ENCODE measurements around the gene RAD51AP1. TPM values are rescaled to one million over a fixed set of nuclear protein-coding genes. Genes with fewer than 3 reads are reported as not detected.

RAD51AP1 gene
- total and polyA plus RNA-seq, 7 experiments from 2014 or later: 0.13 to 37.6 (median 1.2) TPM

GRCh38 chr12:4580281-4580688, 41.6 kb downstream of the RAD51AP1 start:
- peaks cover 4 to 18% (median 10%) of the 10 kb centered on the region in 5 donors for H3K27me3 Mint-ChIP-seq
- DNase-seq (no peak), ATAC-seq (no peak)
- no peaks in the 10 kb centered on the region for H3K9me3 ChIP-seq (ENCODE audit: control insufficient read depth in 2 of 3, low read length in 3 of 3)
- no peak overlapping the region for H3K4me3 Mint-ChIP-seq
- no peaks in the 10 kb centered on the region for H3K27me3 ChIP-seq (ENCODE audit: control insufficient read depth in 2 of 2, insufficient read depth in 2 of 2, low read length in 2 of 2)
- no peaks in the 10 kb centered on the region for H3K36me3 Mint-ChIP-seq
- intact Hi-C loops (cut with micrococcal nuclease): no loop called here
- CTCF ChIA-PET: interaction anchor here (0.9 to 1.4 kb wide), 2 partner anchors 178 to 179 kb away, joined by 3 read pairs; no protein-coding TSS in a partner anchor
- H3K36me3 ChIP-seq (ENCODE audit: control insufficient read depth in 2 of 3, insufficient read depth in 3 of 3, low read length in 3 of 3): no peaks in the 10 kb centered on the region
- H3K27ac Mint-ChIP-seq: no peak overlapping the region
- no peak overlapping the region for H3K27ac ChIP-seq (ENCODE audit: low read depth, low read length)
- H3K9me3 Mint-ChIP-seq: no peaks in the 10 kb centered on the region
- POLR2A ChIA-PET: no interaction called here
- no peaks in the 10 kb centered on the region for H3K4me1 ChIP-seq (ENCODE audit: control insufficient read depth in 2 of 2, insufficient read depth in 2 of 2, low read length in 2 of 2)
- no peaks in the 10 kb centered on the region for H3K4me1 Mint-ChIP-seq
- no peak overlapping the region for H3K4me3 ChIP-seq (ENCODE audit: low read length)

GRCh38 chr12:4584281-4584680, 45.6 kb downstream of the RAD51AP1 start:
- peaks cover 2 to 22% (median 21%) of the 10 kb centered on the region in 5 donors for H3K27me3 Mint-ChIP-seq
- Histone ChIP-seq H3K4me1 (ENCODE audit: control insufficient read depth in 2 of 2, insufficient read depth in 2 of 2, low read length in 2 of 2) (no peaks in the 10 kb centered on the region), H3K27me3 (ENCODE audit: control insufficient read depth in 2 of 2, insufficient read depth in 2 of 2, low read length in 2 of 2) (no peaks in the 10 kb centered on the region), H3K9me3 (ENCODE audit: control insufficient read depth in 2 of 3, low read length in 3 of 3) (no peaks in the 10 kb centered on the region), H3K27ac (ENCODE audit: low read depth, low read length) (no peak overlapping the region), H3K4me3 (ENCODE audit: low read length) (no peak overlapping the region), H3K36me3 (ENCODE audit: control insufficient read depth in 2 of 3, insufficient read depth in 3 of 3, low read length in 3 of 3) (no peaks in the 10 kb centered on the region)
- no peaks in the 10 kb centered on the region for H3K9me3 Mint-ChIP-seq
- DNase-seq: no peak
- H3K4me1 Mint-ChIP-seq: no peaks in the 10 kb centered on the region
- POLR2A ChIA-PET: no interaction called here
- no peaks in the 10 kb centered on the region for H3K36me3 Mint-ChIP-seq
- intact Hi-C loops (cut with micrococcal nuclease): no loop called here
- CTCF ChIA-PET: no interaction called here
- ATAC-seq: no peak
- no peak overlapping the region for H3K4me3 Mint-ChIP-seq
- no peak overlapping the region for H3K27ac Mint-ChIP-seq

GRCh38 chr12:4584896-4585295, 46.2 kb downstream of the RAD51AP1 start:
- intact Hi-C loops (cut with micrococcal nuclease): no loop called here
- ATAC-seq: no peak
- H3K4me3 Mint-ChIP-seq: no peak overlapping the region
- H3K4me1 ChIP-seq (ENCODE audit: control insufficient read depth in 2 of 2, insufficient read depth in 2 of 2, low read length in 2 of 2): no peaks in the 10 kb centered on the region
- H3K9me3 Mint-ChIP-seq: peaks cover 0 to 3% (median 0%) of the 10 kb centered on the region in 11 donors
- H3K36me3 Mint-ChIP-seq: no peaks in the 10 kb centered on the region
- H3K27me3 ChIP-seq (ENCODE audit: control insufficient read depth in 2 of 2, insufficient read depth in 2 of 2, low read length in 2 of 2): no peaks in the 10 kb centered on the region
- no peaks in the 10 kb centered on the region for H3K9me3 ChIP-seq (ENCODE audit: control insufficient read depth in 2 of 3, low read length in 3 of 3)
- H3K27ac Mint-ChIP-seq: no peak overlapping the region
- no peak overlapping the region for H3K4me3 ChIP-seq (ENCODE audit: low read length)
- H3K27me3 Mint-ChIP-seq: peaks cover 2 to 26% (median 22%) of the 10 kb centered on the region in 5 donors
- no peaks in the 10 kb centered on the region for H3K36me3 ChIP-seq (ENCODE audit: control insufficient read depth in 2 of 3, insufficient read depth in 3 of 3, low read length in 3 of 3)
- no peak overlapping the region for H3K27ac ChIP-seq (ENCODE audit: low read depth, low read length)
- no peaks in the 10 kb centered on the region for H3K4me1 Mint-ChIP-seq
- POLR2A ChIA-PET: no interaction called here
- CTCF ChIA-PET: no interaction called here
- no peak for DNase-seq

GRCh38 chr12:4586500-4586899, 47.8 kb downstream of the RAD51AP1 start:
- Histone ChIP-seq H3K4me3 (ENCODE audit: low read length) (no peak overlapping the region), H3K36me3 (ENCODE audit: control insufficient read depth in 2 of 3, insufficient read depth in 3 of 3, low read length in 3 of 3) (no peaks in the 10 kb centered on the region), H3K4me1 (ENCODE audit: control insufficient read depth in 2 of 2, insufficient read depth in 2 of 2, low read length in 2 of 2) (no peaks in the 10 kb centered on the region), H3K27ac (ENCODE audit: low read depth, low read length) (no peak overlapping the region), H3K9me3 (ENCODE audit: control insufficient read depth in 2 of 3, low read length in 3 of 3) (no peaks in the 10 kb centered on the region), H3K27me3 (ENCODE audit: control insufficient read depth in 2 of 2, insufficient read depth in 2 of 2, low read length in 2 of 2) (no peaks in the 10 kb centered on the region)
- no peaks in the 10 kb centered on the region for H3K4me1 Mint-ChIP-seq
- H3K27ac Mint-ChIP-seq: no peak overlapping the region
- intact Hi-C loops (cut with micrococcal nuclease): no loop called here
- H3K27me3 Mint-ChIP-seq: peaks cover 2 to 26% (median 15%) of the 10 kb centered on the region in 5 donors
- CTCF ChIA-PET: no interaction called here
- peaks cover 0 to 3% (median 0%) of the 10 kb centered on the region in 11 donors for H3K9me3 Mint-ChIP-seq
- H3K4me3 Mint-ChIP-seq: no peak overlapping the region
- DNase-seq: no peak
- POLR2A ChIA-PET: no interaction called here
- H3K36me3 Mint-ChIP-seq: no peaks in the 10 kb centered on the region
- no peak for ATAC-seq

- no peak for DNase-seq
- no peaks in the 10 kb centered on the region for H3K36me3 Mint-ChIP-seq
- no peak for ATAC-seq
- H3K27me3 Mint-ChIP-seq: peaks cover 4 to 26% (median 15%) of the 10 kb centered on the region in 5 donors
- Histone ChIP-seq H3K4me1 (ENCODE audit: control insufficient read depth in 2 of 2, insufficient read depth in 2 of 2, low read length in 2 of 2) (no peaks in the 10 kb centered on the region), H3K27me3 (ENCODE audit: control insufficient read depth in 2 of 2, insufficient read depth in 2 of 2, low read length in 2 of 2) (no peaks in the 10 kb centered on the region), H3K4me3 (ENCODE audit: low read length) (no peak overlapping the region), H3K27ac (ENCODE audit: low read depth, low read length) (no peak overlapping the region), H3K9me3 (ENCODE audit: control insufficient read depth in 2 of 3, low read length in 3 of 3) (no peaks in the 10 kb centered on the region), H3K36me3 (ENCODE audit: control insufficient read depth in 2 of 3, insufficient read depth in 3 of 3, low read length in 3 of 3) (no peaks in the 10 kb centered on the region)
- H3K4me1 Mint-ChIP-seq: no peaks in the 10 kb centered on the region
- H3K4me3 Mint-ChIP-seq: no peak overlapping the region
- CTCF ChIA-PET: no interaction called here
- intact Hi-C loops (cut with micrococcal nuclease): no loop called here
- no peak overlapping the region for H3K27ac Mint-ChIP-seq
- POLR2A ChIA-PET: no interaction called here
- H3K9me3 Mint-ChIP-seq: peaks cover 0 to 3% (median 0%) of the 10 kb centered on the region in 11 donors
Measured at GRCh38 chr12:4587108-4587507, 48.4 kb downstream of the RAD51AP1 start.

- DNase-seq (no peak), ATAC-seq (no peak)
- Mint-ChIP-seq H3K9me3 (peaks cover 0 to 3% (median 0%) of the 10 kb centered on the region in 11 donors), H3K4me1 (peaks cover 0 to 1% (median 0%) of the 10 kb centered on the region in 7 donors), H3K27me3 (peaks cover 12 to 23% (median 13%) of the 10 kb centered on the region in 5 donors), H3K4me3 (no peak overlapping the region), H3K36me3 (no peaks in the 10 kb centered on the region), H3K27ac (no peak overlapping the region)
- Histone ChIP-seq H3K27ac (ENCODE audit: low read depth, low read length) (no peak overlapping the region), H3K4me3 (ENCODE audit: low read length) (no peak overlapping the region), H3K27me3 (ENCODE audit: control insufficient read depth in 2 of 2, insufficient read depth in 2 of 2, low read length in 2 of 2) (no peaks in the 10 kb centered on the region), H3K9me3 (ENCODE audit: control insufficient read depth in 2 of 3, low read length in 3 of 3) (no peaks in the 10 kb centered on the region), H3K4me1 (ENCODE audit: control insufficient read depth in 2 of 2, insufficient read depth in 2 of 2, low read length in 2 of 2) (no peaks in the 10 kb centered on the region), H3K36me3 (ENCODE audit: control insufficient read depth in 2 of 3, insufficient read depth in 3 of 3, low read length in 3 of 3) (no peaks in the 10 kb centered on the region)
- ChIA-PET POLR2A (no interaction called here), CTCF (interaction anchor here (0.7 kb wide), 1 partner anchor 170 kb away, joined by 4 read pairs; no protein-coding TSS in a partner anchor)
- intact Hi-C loops (cut with micrococcal nuclease): no loop called here
Measured at GRCh38 chr12:4588916-4589315, 50.2 kb downstream of the RAD51AP1 start.

- intact Hi-C loops (cut with micrococcal nuclease): no loop called here
- H3K27me3 Mint-ChIP-seq: peaks cover 8 to 18% (median 12%) of the 10 kb centered on the region in 5 donors
- ATAC-seq (no peak), DNase-seq (no peak)
- Histone ChIP-seq H3K27me3 (ENCODE audit: control insufficient read depth in 2 of 2, insufficient read depth in 2 of 2, low read length in 2 of 2) (no peaks in the 10 kb centered on the region), H3K27ac (ENCODE audit: low read depth, low read length) (no peak overlapping the region), H3K4me1 (ENCODE audit: control insufficient read depth in 2 of 2, insufficient read depth in 2 of 2, low read length in 2 of 2) (no peaks in the 10 kb centered on the region), H3K36me3 (ENCODE audit: control insufficient read depth in 2 of 3, insufficient read depth in 3 of 3, low read length in 3 of 3) (no peaks in the 10 kb centered on the region), H3K9me3 (ENCODE audit: control insufficient read depth in 2 of 3, low read length in 3 of 3) (no peaks in the 10 kb centered on the region), H3K4me3 (ENCODE audit: low read length) (no peak overlapping the region)
- no peak overlapping the region for H3K4me3 Mint-ChIP-seq
- H3K27ac Mint-ChIP-seq: no peak overlapping the region
- no peaks in the 10 kb centered on the region for H3K36me3 Mint-ChIP-seq
- ChIA-PET CTCF (interaction anchor here (1.9 kb wide), 1 partner anchor 168 kb away, joined by 7 read pairs; no protein-coding TSS in a partner anchor), POLR2A (no interaction called here)
- peaks cover 0 to 1% (median 0%) of the 10 kb centered on the region in 7 donors for H3K4me1 Mint-ChIP-seq
- peaks cover 0 to 3% (median 0%) of the 10 kb centered on the region in 11 donors for H3K9me3 Mint-ChIP-seq
Measured at GRCh38 chr12:4589941-4590340, 51.3 kb downstream of the RAD51AP1 start.

Data from naive thymus-derived CD4-positive, alpha-beta T cell (primary cell).